Measurements from ENCODE around the gene SCTR.
A peak's percentile ranks its signal among the peaks of the same experiment; 100 is the strongest.

SCTR gene

DNA sequence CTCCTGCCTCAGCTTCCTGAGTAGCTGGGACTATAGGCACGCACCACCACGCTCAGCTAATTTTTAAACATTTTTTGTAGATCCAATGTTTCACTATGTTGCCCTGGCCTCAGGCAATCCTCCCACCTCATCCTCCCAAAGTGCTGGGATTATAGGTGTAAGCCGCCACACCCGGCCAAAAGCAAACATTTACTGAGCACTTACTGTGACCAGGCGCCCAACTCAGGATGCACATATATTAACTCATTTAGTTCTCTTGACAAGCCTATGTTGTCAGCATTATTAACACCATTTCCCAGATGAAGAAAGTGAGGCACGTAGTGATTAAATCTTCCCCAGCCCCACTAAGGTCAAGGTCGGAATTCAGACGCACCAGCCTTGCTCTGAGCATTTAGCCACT, 51.5 kb downstream of the SCTR start:
- no peak for DNase-seq

DNA sequence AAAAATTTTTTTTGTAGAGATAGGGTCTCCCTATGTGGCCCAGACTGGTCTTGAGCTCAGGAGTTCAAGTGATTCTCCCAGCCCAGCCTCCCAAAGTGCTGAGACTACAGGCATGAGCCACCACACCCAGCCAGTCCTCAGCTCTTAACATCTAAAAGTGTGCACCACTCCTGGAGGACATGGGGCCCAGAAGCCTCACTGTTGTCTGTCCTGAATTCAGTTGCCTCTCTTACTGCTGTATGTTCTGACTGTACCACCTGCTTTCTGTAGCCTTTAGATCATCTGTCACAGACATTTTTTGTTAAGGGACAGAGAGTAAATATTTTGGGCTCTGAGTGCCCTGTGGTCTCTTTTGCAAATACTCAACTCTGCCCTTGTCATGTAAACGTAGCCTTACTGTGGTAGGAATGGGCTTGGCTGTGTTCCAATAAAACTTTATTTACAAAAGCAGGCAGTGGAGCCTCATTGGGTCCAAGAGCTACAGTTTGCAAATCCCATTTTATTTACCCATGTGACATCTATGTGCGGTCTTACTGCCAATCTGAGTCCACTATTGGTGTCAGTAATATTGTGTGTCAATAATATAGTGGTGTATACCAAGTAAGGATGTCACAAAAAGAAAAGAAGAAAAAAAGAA, 54.5 kb downstream of the SCTR start:
- peak; percentile 15 for DNase-seq

DNA sequence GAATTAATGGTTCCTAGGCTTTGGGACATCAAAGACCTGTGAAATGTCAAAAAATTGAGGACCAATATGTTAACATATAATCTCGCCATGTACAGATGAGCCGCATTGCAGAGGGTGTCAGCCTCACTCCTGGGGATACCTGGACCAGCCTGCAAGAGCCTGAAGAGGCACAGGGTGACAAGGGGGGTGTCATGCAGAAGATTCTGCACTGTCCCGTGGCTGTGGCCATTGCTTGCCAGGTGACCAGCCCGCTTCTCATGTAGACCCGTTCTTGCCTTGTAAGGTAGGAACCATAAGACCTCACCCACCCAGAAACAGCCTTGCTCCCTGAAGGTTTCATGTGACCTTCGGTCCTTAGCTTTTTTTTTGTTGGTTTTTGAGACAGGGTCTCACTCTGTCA, 55.2 kb downstream of the SCTR start:
- no peak for DNase-seq

DNA sequence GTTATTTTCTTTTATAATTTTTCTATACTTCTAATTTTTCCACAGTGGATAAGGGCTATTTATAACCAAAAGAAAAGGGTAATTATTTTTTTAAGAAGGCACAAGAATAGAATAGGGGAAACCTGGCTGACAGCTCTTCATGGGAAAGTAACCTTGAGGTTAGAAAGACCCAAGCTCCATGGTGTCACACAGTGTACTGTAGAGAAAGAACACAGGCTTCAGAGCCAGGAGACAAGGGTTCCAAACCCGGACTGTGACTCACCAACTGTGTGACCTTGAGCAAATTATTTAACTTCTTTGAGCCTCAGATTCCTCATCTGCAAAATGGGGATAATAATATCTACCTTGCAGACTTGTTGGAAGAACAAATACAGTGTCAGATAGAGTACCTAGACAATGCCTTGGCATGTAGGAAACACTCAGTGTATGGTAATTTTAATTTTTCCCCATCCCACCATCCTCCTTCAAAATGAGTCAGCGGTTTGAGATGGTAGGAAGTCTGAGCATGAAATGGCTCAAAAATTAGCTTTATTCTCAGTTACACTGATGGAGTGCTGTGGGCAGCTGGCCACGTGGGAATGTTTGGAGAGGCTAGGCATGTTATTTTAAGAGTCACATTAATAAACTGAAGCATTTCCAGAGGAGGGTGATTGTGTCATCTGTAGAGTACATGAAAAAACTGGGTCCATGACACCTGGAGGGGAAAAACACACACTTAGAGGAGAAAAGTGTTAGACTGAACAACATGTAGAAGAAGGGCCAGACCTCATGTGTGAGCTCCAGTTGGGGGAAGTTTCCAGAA, 55.9 kb downstream of the SCTR start:
- DNase-seq = no peak

DNA sequence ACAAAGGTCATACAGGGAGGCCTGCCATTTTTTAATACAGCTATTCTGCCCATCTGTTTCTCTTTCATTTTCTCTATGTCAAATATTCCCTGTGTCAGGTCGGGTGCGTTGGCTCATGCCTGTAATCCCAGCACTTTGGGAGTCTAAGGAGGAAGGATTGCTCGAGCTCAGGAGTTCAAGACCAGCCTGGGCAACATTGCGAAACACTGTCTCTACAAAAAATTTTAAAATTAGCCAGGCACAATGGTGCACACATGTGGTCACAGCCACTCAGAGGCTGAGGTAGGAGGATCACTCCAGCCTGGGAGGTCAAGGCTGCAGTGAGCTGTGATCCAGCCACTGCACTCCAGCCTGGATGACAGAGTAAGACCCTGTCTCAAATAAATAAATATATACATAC, 57.9 kb downstream of the SCTR start:
- DNase-seq = no peak

GRCh38 chr2:119465687-119466086, 58.6 kb downstream of the SCTR start:
- DNase-seq = no peak

DNA sequence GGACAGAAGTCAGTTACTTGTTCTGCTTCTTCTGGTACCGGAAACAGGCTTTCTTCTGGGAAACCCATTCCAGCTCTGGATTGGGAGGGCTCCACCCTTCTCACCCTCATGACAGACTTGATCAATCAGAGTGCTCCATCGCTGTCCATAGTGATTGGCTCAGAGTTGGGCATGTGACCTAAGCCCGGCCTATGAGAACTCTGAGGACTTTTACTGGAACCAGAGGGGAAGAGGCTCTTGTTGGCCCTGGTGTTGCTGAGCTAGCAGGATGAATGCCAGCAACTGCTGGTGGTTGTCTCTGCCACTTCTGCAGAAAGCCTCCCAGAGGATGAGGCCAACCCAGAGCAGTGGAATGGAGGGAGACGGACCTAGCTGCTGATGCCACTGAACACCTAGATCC, 59.3 kb downstream of the SCTR start:
- no peak for DNase-seq

- DNase-seq = no peak
Observed at GRCh38 chr2:119463990-119464389, 60.3 kb downstream of the SCTR start.

DNA sequence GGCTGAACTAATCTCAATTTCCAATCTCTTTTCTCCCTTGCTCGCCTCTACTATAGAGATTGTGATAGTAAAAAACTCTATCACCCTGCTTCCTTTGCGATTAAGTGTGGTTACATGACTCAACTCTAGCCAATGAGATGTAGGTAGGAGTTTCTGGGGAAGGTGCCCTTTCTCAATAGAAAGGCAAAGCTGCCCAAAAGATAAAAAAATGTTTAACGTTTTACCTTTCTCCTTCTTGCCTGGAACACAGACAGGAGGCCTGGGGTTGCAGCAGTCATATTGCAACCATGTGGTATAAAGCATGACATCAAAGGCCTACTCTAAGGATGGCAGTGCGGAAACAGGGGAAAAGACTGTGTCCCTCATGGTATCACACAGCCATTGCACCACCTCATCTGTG, 61.1 kb downstream of the SCTR start:
- DNase-seq = no peak

GRCh38 chr2:119462574-119462973, 61.7 kb downstream of the SCTR start:
- no peak for DNase-seq

GRCh38 chr2:119461811-119462210, 62.5 kb downstream of the SCTR start:
- no peak for DNase-seq

DNA sequence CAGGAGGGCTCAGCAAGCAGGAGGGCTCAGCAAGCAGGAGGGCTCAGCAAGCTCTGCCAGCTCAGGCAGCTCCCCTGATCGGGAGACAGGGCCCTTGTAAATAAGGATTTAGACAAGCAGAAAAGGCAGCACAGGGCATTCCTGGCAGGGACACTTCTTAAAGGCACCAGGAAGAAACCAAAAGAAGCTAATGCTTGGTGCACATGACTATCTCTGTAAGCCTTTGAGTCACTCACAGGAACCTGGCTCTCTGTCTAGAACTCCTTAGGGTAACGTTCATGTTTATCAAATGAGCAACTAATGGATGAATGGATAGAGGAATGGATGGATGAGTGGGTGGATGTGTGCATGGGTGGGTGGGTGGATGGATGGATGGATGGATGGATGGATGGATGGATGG, 64.2 kb downstream of the SCTR start:
- DNase-seq = no peak

- no peak for DNase-seq
Observed at GRCh38 chr2:119455066-119455718, 69.1 kb downstream of the SCTR start.

- no peak for DNase-seq
Observed at GRCh38 chr2:119453972-119454593, 70.2 kb downstream of the SCTR start.

GRCh38 chr2:119451336-119452050, 72.8 kb downstream of the SCTR start:
- no peak for DNase-seq

DNA sequence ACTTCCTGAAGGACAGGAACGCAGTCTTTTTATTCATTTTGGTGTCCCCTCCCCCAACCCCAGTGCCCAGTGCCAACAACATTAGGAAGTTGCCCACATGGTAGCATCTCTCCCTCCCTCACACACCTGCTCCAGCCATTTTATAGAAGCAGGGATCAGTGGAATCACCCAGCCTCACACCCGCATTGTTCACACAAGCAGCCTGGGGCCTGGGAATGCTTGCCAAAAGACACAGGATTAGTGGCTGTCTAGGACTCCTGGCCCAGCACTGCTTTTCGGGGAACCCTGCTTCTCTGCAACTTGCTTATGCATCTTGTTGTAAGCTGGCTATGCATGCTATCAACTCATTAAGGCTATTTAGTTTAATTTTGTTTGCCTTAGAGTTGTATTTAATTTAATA, 74.8 kb downstream of the SCTR start:
- no peak for DNase-seq

DNA sequence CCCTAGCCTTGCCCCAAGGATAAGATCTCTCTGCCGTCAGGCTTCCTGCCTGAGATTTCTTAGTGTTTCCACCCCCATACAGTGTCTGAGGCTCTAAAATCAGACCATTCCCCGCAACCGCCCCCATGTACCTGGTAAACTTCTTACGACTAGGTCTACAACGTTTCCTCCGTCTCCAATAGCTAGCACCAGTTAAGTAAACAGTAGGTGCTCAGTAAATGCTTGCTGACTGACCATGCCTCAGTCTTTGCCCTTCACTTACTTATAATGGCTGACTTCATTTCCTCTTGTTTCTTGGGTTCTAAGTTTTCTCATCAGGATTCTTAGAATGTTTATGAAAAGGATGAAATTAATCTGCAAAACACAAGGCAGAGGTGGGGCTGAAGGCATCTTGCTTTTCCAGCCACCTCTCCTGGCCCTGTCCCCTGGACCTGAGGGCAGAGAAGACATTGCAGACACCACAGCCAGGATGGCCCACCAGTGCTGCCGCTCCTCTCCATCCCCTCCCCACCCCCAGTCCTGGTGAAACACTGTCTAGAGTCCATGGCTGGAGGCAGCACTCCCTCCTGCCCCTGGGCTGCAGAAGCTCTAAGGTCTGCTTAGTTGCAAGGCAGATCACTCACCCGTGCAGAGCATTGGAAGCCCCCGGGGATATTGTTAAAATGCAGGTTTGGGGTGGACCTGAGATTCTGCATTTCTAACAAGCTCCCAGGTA, 75.7 kb downstream of the SCTR start:
- no peak for DNase-seq

DNA sequence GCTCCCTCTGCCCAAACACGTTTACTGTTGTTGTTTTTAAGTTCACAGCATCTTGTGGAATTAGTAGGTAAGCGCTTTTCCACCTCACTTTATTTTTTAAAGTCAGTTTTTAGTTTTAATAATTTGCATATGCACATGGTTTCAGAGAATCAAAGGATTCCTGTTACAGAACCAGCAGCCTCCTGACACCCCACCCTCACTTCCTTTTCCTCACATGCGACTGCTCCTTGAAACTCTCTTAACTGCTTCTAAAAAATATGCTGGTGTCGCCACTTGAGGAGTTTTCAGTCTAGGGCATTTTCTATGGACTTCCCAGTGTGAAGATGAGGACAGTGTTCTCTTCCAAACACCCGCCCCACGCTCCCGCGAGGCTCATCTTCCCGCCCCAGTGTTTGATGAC, 78.2 kb downstream of the SCTR start:
- DNase-seq = no peak

DNA sequence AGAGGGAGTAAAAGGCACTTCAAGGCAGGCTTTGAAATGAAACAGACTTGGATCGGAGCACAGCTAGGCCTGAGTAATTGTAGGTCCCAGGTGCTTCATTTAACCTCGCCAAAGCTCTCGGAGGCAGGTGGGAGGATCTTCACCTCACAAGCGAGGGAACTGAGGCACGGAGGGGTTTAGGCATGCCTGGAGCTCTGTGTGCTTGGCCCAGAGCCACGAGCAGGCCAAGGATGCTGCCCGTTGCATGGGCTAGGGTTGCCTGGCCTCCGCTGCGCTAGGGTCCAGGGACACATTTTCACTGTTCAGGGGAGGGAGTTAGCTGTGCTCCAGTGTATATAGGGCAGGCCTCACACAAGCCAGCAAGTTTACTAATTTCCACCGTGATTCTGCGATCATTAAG, 81.4 kb downstream of the SCTR start:
- no peak for DNase-seq

GRCh38 chr2:119442226-119442619, 82.1 kb downstream of the SCTR start:
- DNase-seq = no peak

- no peak for DNase-seq
Observed at GRCh38 chr2:119441376-119442225, 82.7 kb downstream of the SCTR start.
